K562 (cell line): ENCODE measurements around the gene CD82. TPM values are rescaled to one million over a fixed set of nuclear protein-coding genes. Genes with fewer than 3 reads are reported as not detected.

Experiments used
- BDP1 ChIP-seq: IDR thresholded peaks from 3 replicates; pipeline ENCODE4 v1.6.1; 2011; ENCODE audit not compliant: insufficient read length, insufficient read depth
- BRF2 ChIP-seq: IDR thresholded peaks from 3 replicates; pipeline ENCODE4 v1.6.1; 2011; ENCODE audit warnings: borderline replicate concordance, mild to moderate bottlenecking; ENCODE audit not compliant: insufficient read length, insufficient read depth
- CCNT2 ChIP-seq: IDR thresholded peaks from 2 replicates; pipeline ENCODE4 v1.6.1; 2011; ENCODE audit warnings: borderline replicate concordance, low read depth, mild to moderate bottlenecking, moderate library complexity, mixed read lengths, low read length; ENCODE audit not compliant: insufficient read length; ENCODE audit errors: extremely low read depth
- CHAMP1 ChIP-seq: fragments of 450-650 bp; IDR thresholded peaks from 2 replicates; pipeline ENCODE4 v1.6.1; 2016; ENCODE audit warnings: mild to moderate bottlenecking
- CSDE1 ChIP-seq, 2 experiments: fragments of 450-650 bp; IDR thresholded peaks; 2 replicates each; pipeline ENCODE4 v1.6.1; 2016; ENCODE audit warnings: mild to moderate bottlenecking in 1 of 2
- DMBX1 ChIP-seq: fragments of 250-450 bp; sonication (Bioruptor Pico); IDR thresholded peaks from 2 replicates; pipeline ENCODE4 v1.8.0; 2022; ENCODE audit warnings: inconsistent platforms, mild to moderate bottlenecking, moderate library complexity, borderline replicate concordance
- ELF4 ChIP-seq: fragments of 450-650 bp; formaldehyde crosslinking; IDR thresholded peaks from 2 replicates; pipeline ENCODE4 v1.4.0; 2022; ENCODE audit warnings: missing genetic modification characterization
- ERF ChIP-seq: fragments of 450-650 bp; formaldehyde crosslinking; IDR thresholded peaks from 2 replicates; pipeline ENCODE4 v1.4.0; 2020; ENCODE audit warnings: mild to moderate bottlenecking, mixed read lengths
- HDAC6 ChIP-seq: IDR thresholded peaks from 2 replicates; pipeline ENCODE4 v1.6.1; 2012; ENCODE audit warnings: low read depth, mild to moderate bottlenecking, control low read depth, inconsistent platforms, low read length, moderate library complexity
- KLF16 ChIP-seq: IDR thresholded peaks from 2 replicates; pipeline ENCODE4 v1.6.1; 2016; ENCODE audit warnings: antibody characterized with exemption
- MCM5 ChIP-seq: fragments of 450-650 bp; IDR thresholded peaks from 2 replicates; pipeline ENCODE4 v1.6.1; 2016; ENCODE audit warnings: low read depth
- NELFE ChIP-seq: IDR thresholded peaks from 2 replicates; pipeline ENCODE4 v1.6.1; 2011; ENCODE audit warnings: mild to moderate bottlenecking; ENCODE audit not compliant: insufficient read depth, insufficient read length
- NFE2 ChIP-seq: IDR thresholded peaks from 2 replicates; pipeline ENCODE4 v1.6.1; 2014; ENCODE audit warnings: antibody characterized with exemption, low read depth
- PML ChIP-seq: IDR thresholded peaks from 2 replicates; pipeline ENCODE4 v1.6.1; 2012; ENCODE audit warnings: low read length, inconsistent platforms
- RNF219 ChIP-seq: fragments of 250-450 bp; sonication (Bioruptor Pico); IDR thresholded peaks from 2 replicates; pipeline ENCODE4 v1.5.0; 2022; ENCODE audit warnings: mild to moderate bottlenecking
- TAF15 ChIP-seq: fragments of 200-400 bp; formaldehyde crosslinking; IDR thresholded peaks from 2 replicates; pipeline ENCODE4 v1.6.1; 2017; ENCODE audit warnings: mild to moderate bottlenecking, low read depth, low read length, moderate library complexity
- TCF3 ChIP-seq: sonication (generic); formaldehyde crosslinking; IDR thresholded peaks from 2 replicates; pipeline ENCODE4 v1.4.0; 2020; ENCODE audit warnings: mild to moderate bottlenecking, missing genetic modification reagents
- ZBTB2 ChIP-seq: fragments of 450-650 bp; IDR thresholded peaks from 2 replicates; pipeline ENCODE4 v1.6.1; 2016; ENCODE audit warnings: antibody characterized with exemption
- ZEB2 ChIP-seq: fragments of 450-650 bp; IDR thresholded peaks from 2 replicates; pipeline ENCODE4 v1.6.1; 2016
- ZFX ChIP-seq: sonication (generic); formaldehyde crosslinking; IDR thresholded peaks from 2 replicates; pipeline ENCODE4 v1.8.0; 2022; ENCODE audit warnings: mild to moderate bottlenecking, missing genetic modification reagents, moderate library complexity
- ZNF146 ChIP-seq: IDR thresholded peaks from one replicate; pipeline ENCODE4 v1.6.1; 2018; ENCODE audit warnings: missing compliant biosample characterization; ENCODE audit not compliant: unreplicated experiment
- ZNF253 ChIP-seq: fragments of 250-450 bp; sonication (Bioruptor Pico); conservative IDR thresholded peaks from 2 replicates; pipeline ENCODE4 v1.6.1; 2021; ENCODE audit warnings: mild to moderate bottlenecking
- ZNF507 ChIP-seq: conservative IDR thresholded peaks from 2 replicates; pipeline ENCODE4 v1.6.1; 2017; ENCODE audit warnings: missing genetic modification characterization, missing compliant biosample characterization
- ZZZ3 ChIP-seq: fragments of 450-650 bp; IDR thresholded peaks from 2 replicates; pipeline ENCODE4 v1.6.1; 2016; ENCODE audit warnings: antibody characterized with exemption, mild to moderate bottlenecking, moderate library complexity
- polyA plus RNA-seq, 8 experiments: library from polyadenylated mRNA; depleted of rRNA in 4 of 8; stranded (reverse) in 5 of 8; unstranded in 3 of 8; fragments of >200 nt; fragmentation: Nextera tagmentation in 2 of 8; fragmentation: Illumina TruSeq in 1 of 8; extraction: Ambion mirVana in 2 of 8; extraction: Trizol in 1 of 8; gene quantifications; 2 replicates each; pipeline versions ENCODE4 v1.2.1 to v1.2.3, GENCODE V29; 2011 to 2014; ENCODE audit warnings: inconsistent platforms in 1 of 8, missing spikeins in 1 of 8
- total RNA-seq, 7 experiments: library from RNA; depleted of rRNA in 6 of 7; stranded (reverse); fragments of >200 nt in 6 of 7; fragmentation: Illumina TruSeq in 2 of 7; extraction: Trizol in 2 of 7; gene quantifications; 2 replicates each; pipeline versions ENCODE4 v1.2.1 to v1.2.3, GENCODE V29; 2011 to 2021; ENCODE audit warnings: low replicate concordance in 1 of 7

CD82 gene
- total and polyA plus RNA-seq, 9 of the 15 experiments (the other 6 are each of a cell fraction or from before 2014, with no cell fraction given) = 0.27 to 9.4 (median 3.0) TPM

GRCh38 chr11:44530413-44531115, 34.9 kb upstream of the CD82 start (continued):
- TF ChIP-seq RNF219 (no peak), HDAC6 (no peak), NFE2 (no peak), ZFX (no peak), MCM5 (no peak), ZBTB2 (no peak), PML (no peak), TAF15 (no peak), ZEB2 (no peak), BRF2 (no peak), ZNF253 (CRISPR knock-in tag) (no peak), CHAMP1 (no peak), ZNF507 (no peak), BDP1 (no peak), NELFE (no peak), DMBX1 (CRISPR knock-in tag) (no peak), ZNF146 (no peak), KLF16 (no peak), CSDE1 (IDR thresholded peaks at IDR 0.05) (no peak; a peak in 1 of 4 replicates), CCNT2 (no peak), ELF4 (CRISPR knock-in tag) (no peak), ZZZ3 (no peak), ERF (CRISPR knock-in tag) (no peak; the same call in 1 of the 2 replicates), TCF3 (0 out of 2 replicates have a peak, but pooled peaks have one; percentile 27)
